ENCODE results near the gene FABP7. TPM values are rescaled to one million over a fixed set of nuclear protein-coding genes. Genes with fewer than 3 reads are reported as not detected.

Gene FABP7
- total and polyA plus RNA-seq, 2 donors: 0.63 TPM; not detected in 1

- no peaks in the 10 kb centered on the region for H3K36me3 ChIP-seq (ENCODE audit: insufficient read depth)
- no peaks in the 10 kb centered on the region for H3K4me1 ChIP-seq (ENCODE audit: insufficient read depth)
- no peak overlapping the region for H3K27ac ChIP-seq (ENCODE audit: low read depth)
- DNase-seq (ENCODE audit: extremely low spot score): no peak
- no peak overlapping the region for H3K4me3 ChIP-seq (ENCODE audit: low read depth, low read length)
- 73% methylated on average over 2 of the region's 2 CpGs for WGBS
Measured at GRCh38 chr6:122809691-122810090, 30.2 kb downstream of the FABP7 start.

- H3K4me3 ChIP-seq (ENCODE audit: low read depth, low read length): no peak overlapping the region
- H3K27ac ChIP-seq (ENCODE audit: low read depth): no peak overlapping the region
- WGBS: 83% methylated on average over 1 of the region's 1 CpG
- no peak for DNase-seq (ENCODE audit: extremely low spot score)
- H3K4me1 ChIP-seq (ENCODE audit: insufficient read depth): no peaks in the 10 kb centered on the region
- H3K36me3 ChIP-seq (ENCODE audit: insufficient read depth): no peaks in the 10 kb centered on the region
Measured at GRCh38 chr6:122810189-122810588, 30.7 kb downstream of the FABP7 start.

GRCh38 chr6:122817358-122817757 is 37.8 kb downstream of the FABP7 start:
- 71% methylated on average over 2 of the region's 2 CpGs for WGBS
- no peak for DNase-seq (ENCODE audit: extremely low spot score)

GRCh38 chr6:122817766-122818165 is 38.2 kb downstream of the FABP7 start:
- no peak overlapping the region for H3K4me3 ChIP-seq (ENCODE audit: low read depth, low read length)
- no peak overlapping the region for H3K27ac ChIP-seq (ENCODE audit: low read depth)
- WGBS: 75% methylated on average over 4 of the region's 4 CpGs

More at GRCh38 chr6:122817358-122817757, 37.8 kb downstream of the FABP7 start:
- H3K36me3 ChIP-seq (ENCODE audit: insufficient read depth): no peaks in the 10 kb centered on the region
- H3K27ac ChIP-seq (ENCODE audit: low read depth): no peak overlapping the region
- no peak overlapping the region for H3K4me3 ChIP-seq (ENCODE audit: low read depth, low read length)
- H3K4me1 ChIP-seq (ENCODE audit: insufficient read depth): no peaks in the 10 kb centered on the region

DNA sequence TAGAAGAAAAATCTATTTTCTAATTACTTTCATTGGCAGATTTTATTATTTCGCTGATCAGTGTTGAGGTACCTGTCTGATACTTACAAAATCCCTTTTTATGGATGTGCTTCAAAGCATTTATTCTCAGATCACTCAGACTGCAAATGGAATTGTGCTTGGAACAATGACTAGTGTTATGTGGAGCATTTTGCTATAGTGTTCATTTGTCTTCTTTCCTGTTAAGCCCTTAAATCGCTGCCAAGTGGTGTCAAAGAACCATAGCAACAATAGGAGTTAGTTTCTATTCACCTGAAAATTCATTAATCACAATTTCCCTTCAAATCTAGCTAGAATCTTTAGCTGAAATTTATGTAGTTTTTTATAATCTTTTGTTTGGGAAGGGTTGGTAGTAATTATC is 39.4 kb downstream of the FABP7 start:
- Histone ChIP-seq H3K4me1 (ENCODE audit: insufficient read depth) (no peaks in the 10 kb centered on the region), H3K36me3 (ENCODE audit: insufficient read depth) (no peaks in the 10 kb centered on the region), H3K27ac (ENCODE audit: low read depth) (no peak overlapping the region), H3K4me3 (ENCODE audit: low read depth, low read length) (no peak overlapping the region)
- 85% methylated on average over 2 of the region's 2 CpGs for WGBS
- no peak for DNase-seq (ENCODE audit: extremely low spot score)

More at GRCh38 chr6:122817766-122818165, 38.2 kb downstream of the FABP7 start:
- no peaks in the 10 kb centered on the region for H3K4me1 ChIP-seq (ENCODE audit: insufficient read depth)
- no peaks in the 10 kb centered on the region for H3K36me3 ChIP-seq (ENCODE audit: insufficient read depth)
- no peak for DNase-seq (ENCODE audit: extremely low spot score)

- Histone ChIP-seq H3K27ac (ENCODE audit: low read depth) (no peak overlapping the region), H3K36me3 (ENCODE audit: insufficient read depth) (no peaks in the 10 kb centered on the region), H3K4me3 (ENCODE audit: low read depth, low read length) (no peak overlapping the region), H3K4me1 (ENCODE audit: insufficient read depth) (no peaks in the 10 kb centered on the region)
- 73% methylated on average over 2 of the region's 2 CpGs for WGBS
- no peak for DNase-seq (ENCODE audit: extremely low spot score)
Measured at GRCh38 chr6:122821095-122821494, 41.6 kb downstream of the FABP7 start.

GRCh38 chr6:122825163-122825562 is 45.6 kb downstream of the FABP7 start:
- DNase-seq (ENCODE audit: extremely low spot score): no peak
- WGBS: 68% methylated on average over 5 of the region's 5 CpGs
- Histone ChIP-seq H3K4me3 (ENCODE audit: low read depth, low read length) (no peak overlapping the region), H3K4me1 (ENCODE audit: insufficient read depth) (no peaks in the 10 kb centered on the region), H3K36me3 (ENCODE audit: insufficient read depth) (no peaks in the 10 kb centered on the region), H3K27ac (ENCODE audit: low read depth) (no peak overlapping the region)

DNA sequence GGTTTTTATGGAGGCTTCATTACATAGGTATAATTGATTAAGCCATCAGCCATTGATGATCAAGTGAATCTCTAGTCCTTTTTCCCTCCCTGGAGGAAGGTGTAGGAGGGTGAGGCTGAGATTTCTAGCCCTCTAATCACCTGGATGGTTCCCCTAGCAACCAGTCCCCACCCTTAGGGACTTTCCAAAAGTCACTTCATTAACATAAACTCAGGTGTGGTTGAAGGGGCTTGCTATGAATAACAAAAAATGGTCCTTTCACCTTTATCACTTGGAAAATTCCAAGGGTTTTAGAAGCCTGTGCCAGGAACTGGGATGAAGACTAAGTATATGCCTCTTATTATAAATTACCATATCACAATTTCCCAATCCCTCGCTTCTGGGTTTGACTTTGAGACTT is 49.9 kb downstream of the FABP7 start:
- no peaks in the 10 kb centered on the region for H3K4me1 ChIP-seq (ENCODE audit: insufficient read depth)
- H3K27ac ChIP-seq (ENCODE audit: low read depth): no peak overlapping the region
- no peak for DNase-seq (ENCODE audit: extremely low spot score)
- WGBS: 89% methylated on average over 1 of the region's 1 CpG
- H3K36me3 ChIP-seq (ENCODE audit: insufficient read depth): no peaks in the 10 kb centered on the region
- H3K4me3 ChIP-seq (ENCODE audit: low read depth, low read length): no peak overlapping the region

GRCh38 chr6:122831511-122831910 is 52.0 kb downstream of the FABP7 start:
- no peaks in the 10 kb centered on the region for H3K36me3 ChIP-seq (ENCODE audit: insufficient read depth)

DNA sequence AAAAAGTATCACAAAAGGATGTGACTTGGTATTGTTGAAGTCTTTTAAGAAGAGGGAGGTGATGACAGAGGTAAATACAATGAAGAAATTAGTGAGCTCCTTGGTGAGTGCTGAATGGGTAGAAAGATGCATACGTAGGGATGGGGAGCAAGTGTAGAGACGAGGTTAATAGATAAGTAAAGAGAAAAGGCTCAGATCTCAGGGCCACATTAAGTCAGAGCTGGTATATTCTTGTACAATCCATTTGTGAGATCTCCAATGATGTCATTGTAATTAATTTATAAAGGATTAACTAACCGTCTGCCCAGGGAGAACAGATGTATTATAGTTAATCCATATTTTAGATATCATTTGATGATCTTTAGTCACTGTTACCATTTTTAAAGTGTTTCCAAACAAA is 52.9 kb downstream of the FABP7 start:
- Histone ChIP-seq H3K27ac (ENCODE audit: low read depth) (no peak overlapping the region), H3K4me1 (ENCODE audit: insufficient read depth) (no peaks in the 10 kb centered on the region), H3K36me3 (ENCODE audit: insufficient read depth) (no peaks in the 10 kb centered on the region), H3K4me3 (ENCODE audit: low read depth, low read length) (no peak overlapping the region)
- 77% methylated on average over 3 of the region's 3 CpGs for WGBS
- DNase-seq (ENCODE audit: extremely low spot score): no peak

More at GRCh38 chr6:122831511-122831910, 52.0 kb downstream of the FABP7 start:
- WGBS: 86% methylated on average over 1 of the region's 1 CpG
- DNase-seq (ENCODE audit: extremely low spot score): no peak
- Histone ChIP-seq H3K4me3 (ENCODE audit: low read depth, low read length) (no peak overlapping the region), H3K27ac (ENCODE audit: low read depth) (no peak overlapping the region), H3K4me1 (ENCODE audit: insufficient read depth) (no peaks in the 10 kb centered on the region)

GRCh38 chr6:122833021-122833491 is 53.5 kb downstream of the FABP7 start:
- Histone ChIP-seq H3K27ac (ENCODE audit: low read depth) (no peak overlapping the region), H3K36me3 (ENCODE audit: insufficient read depth) (no peaks in the 10 kb centered on the region), H3K4me1 (ENCODE audit: insufficient read depth) (no peaks in the 10 kb centered on the region), H3K4me3 (ENCODE audit: low read depth, low read length) (no peak overlapping the region)
- WGBS: 87% methylated on average over 7 of the region's 7 CpGs
- no peak for DNase-seq (ENCODE audit: extremely low spot score)

Small RNAs within 50 kb of the gene (small RNA-seq; reads per million reads assigned to genes)
- not detected for gene RN7SL564P

Other genes starting within 250 kb of the FABP7 start
- gene PKIB, start 169.3 kb upstream of the FABP7 start, total RNA-seq: 5.1 TPM
- 0.60 TPM for gene PKIB, start 169.3 kb upstream of the FABP7 start, polyA plus RNA-seq
- 25.9 TPM for gene SMPDL3A, start 9.5 kb downstream of the FABP7 start, total RNA-seq
- gene SMPDL3A, start 9.5 kb downstream of the FABP7 start, polyA plus RNA-seq: 13.7 TPM
- gene CLVS2, start 216.5 kb downstream of the FABP7 start, total RNA-seq: 2.1 TPM
- gene CLVS2, start 216.5 kb downstream of the FABP7 start, polyA plus RNA-seq: 0.10 TPM

Measured in urinary bladder (tissue), 4 donors.